ENCODE results near the gene DAD1.
"Not testable (repeated sequence)": the region's sequence is repeated elsewhere in the genome, so short reads cannot be mapped to it uniquely, and the experiment has no call there.

Gene DAD1

DNA sequence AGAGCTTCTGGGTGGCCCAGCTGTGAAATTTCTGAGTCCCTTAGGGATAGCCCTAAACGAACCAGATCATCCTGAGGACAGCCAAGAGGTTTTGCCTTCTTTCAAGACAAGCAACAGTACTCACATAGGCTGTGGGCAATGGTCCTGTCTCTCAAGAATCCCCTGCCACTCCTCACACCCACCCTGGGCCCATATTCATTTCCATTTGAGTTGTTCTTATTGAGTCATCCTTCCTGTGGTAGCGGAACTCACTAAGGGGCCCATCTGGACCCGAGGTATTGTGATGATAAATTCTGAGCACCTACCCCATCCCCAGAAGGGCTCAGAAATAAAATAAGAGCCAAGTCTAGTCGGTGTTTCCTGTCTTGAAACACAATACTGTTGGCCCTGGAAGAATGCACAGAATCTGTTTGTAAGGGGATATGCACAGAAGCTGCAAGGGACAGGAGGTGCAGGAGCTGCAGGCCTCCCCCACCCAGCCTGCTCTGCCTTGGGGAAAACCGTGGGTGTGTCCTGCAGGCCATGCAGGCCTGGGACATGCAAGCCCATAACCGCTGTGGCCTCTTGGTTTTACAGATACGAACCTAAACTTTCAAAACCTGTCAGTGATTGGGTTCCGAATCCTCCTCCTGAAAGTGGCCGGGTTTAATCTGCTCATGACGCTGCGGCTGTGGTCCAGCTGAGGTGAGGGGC is 38.9 kb downstream of the DAD1 start:
- DNase-seq = no peak

- no peak for DNase-seq
Measured at GRCh38 chr14:22549324-22549962, 39.6 kb downstream of the DAD1 start.

DNA sequence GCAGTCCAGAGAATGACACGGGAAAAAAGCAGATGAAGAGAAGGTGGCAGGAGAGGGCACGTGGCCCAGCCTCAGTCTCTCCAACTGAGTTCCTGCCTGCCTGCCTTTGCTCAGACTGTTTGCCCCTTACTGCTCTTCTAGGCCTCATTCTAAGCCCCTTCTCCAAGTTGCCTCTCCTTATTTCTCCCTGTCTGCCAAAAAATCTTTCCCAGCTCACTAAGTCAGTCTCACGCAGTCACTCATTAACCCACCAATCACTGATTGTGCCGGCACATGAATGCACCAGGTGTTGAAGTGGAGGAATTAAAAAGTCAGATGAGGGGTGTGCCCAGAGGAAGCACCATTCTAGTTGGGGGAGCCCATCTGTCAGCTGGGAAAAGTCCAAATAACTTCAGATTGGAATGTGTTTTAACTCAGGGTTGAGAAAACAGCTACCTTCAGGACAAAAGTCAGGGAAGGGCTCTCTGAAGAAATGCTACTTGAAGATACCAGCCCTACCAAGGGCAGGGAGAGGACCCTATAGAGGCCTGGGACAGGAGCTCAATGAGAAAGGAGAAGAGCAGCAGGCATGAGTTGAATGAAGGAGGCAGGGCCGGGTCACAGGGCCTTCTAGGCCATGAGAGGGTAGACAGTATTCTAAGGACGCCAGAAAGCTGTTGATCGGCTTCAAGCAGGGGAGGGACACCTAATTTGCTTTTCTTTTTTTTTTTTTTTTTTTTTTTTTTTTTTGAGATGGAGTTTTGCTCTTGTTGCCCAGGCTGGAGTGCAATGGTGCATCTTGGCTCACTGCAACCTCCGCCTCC is 40.9 kb downstream of the DAD1 start:
- no peak for DNase-seq

DNA sequence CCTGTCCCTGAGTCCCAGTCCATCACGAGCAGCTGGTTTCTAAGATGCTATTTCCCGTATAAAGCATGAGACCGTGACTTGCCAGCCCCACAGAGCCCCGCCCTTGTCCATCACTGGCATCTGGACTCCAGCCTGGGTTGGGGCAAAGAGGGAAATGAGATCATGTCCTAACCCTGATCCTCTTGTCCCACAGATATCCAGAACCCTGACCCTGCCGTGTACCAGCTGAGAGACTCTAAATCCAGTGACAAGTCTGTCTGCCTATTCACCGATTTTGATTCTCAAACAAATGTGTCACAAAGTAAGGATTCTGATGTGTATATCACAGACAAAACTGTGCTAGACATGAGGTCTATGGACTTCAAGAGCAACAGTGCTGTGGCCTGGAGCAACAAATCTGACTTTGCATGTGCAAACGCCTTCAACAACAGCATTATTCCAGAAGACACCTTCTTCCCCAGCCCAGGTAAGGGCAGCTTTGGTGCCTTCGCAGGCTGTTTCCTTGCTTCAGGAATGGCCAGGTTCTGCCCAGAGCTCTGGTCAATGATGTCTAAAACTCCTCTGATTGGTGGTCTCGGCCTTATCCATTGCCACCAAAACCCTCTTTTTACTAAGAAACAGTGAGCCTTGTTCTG is 41.6 kb downstream of the DAD1 start:
- DNase-seq = no peak

GRCh38 chr14:22546722-22547071 is 42.3 kb downstream of the DAD1 start:
- no peak for DNase-seq

- no peak for DNase-seq
Measured at GRCh38 chr14:22545842-22546721, 42.9 kb downstream of the DAD1 start.

GRCh38 chr14:22544881-22545420 is 44.1 kb downstream of the DAD1 start:
- DNase-seq = no peak

GRCh38 chr14:22544406-22544805 is 44.6 kb downstream of the DAD1 start:
- DNase-seq = no peak

DNA sequence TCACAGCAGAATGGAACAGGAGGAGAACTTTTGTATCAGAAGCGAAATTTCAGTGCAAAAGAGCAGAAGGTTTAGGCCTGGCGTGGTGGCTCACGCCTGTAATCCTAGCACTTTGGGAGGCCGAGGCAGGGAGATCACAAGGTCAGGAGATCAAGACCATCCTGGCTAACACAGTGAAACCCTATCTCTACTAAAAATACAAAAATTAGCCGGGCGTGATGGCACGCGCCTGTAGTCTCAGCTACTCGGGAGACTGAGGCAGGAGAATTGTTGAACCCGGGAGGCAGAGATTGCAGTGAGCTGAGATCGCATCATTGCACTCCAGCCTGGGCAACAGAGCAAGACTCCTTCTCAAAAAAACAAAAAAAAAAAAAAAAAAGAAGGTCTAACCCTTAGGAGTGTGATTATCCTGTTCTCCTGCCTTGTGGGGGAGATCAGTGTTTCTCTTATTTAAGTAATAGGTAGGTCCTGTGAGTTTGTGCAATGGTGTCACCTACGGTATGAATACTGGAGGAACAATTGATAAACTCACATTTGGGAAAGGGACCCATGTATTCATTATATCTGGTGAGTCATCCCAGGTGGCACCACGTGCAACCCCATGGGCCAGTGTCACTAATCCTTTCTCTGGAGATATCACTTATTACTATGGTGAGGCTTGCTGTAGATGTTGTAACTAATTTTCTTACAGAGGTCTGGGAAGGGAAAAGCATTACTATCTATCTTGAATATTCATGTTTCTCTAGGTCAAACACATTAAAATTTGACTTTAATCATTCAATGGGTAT is 45.3 kb downstream of the DAD1 start:
- DNase-seq = not testable (repeated sequence)

DNA sequence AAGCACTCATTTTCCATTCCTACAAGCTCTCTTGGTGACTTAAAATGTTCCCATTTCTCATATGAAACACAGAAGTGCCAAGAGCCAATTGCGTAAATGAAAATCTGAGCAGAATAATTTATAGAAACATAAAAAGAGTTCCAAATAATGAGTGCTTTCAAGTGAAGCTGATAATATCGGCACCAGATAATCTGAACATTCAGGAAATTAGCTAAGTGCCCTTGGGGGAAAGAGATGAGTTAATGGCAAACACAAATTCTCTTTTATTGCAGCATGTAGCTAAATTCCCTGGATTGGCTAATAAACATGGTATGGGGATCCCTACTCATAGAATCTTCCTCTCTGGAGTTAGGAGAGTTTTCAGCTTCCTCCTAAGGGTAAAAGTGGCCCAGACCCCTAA is 46.7 kb downstream of the DAD1 start:
- no peak for DNase-seq

DNA sequence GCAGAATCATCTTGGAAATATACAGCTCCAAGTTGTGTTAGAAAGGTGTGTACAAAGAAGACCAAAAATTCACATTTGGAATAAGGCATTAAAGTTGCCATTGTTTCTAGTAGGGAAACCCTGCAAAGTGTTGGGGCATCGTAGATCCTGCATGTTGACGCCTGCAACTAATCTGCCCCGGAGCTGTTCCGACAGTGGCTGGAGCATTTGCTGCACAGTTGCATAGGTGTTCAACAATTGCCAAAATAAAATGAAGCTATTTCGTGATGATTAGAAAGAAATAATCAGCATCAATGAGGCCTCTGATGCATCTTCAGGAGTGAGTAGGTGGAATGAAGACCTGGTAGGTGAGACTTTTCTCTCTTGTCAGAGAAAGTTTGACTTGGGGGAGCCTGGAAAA is 47.3 kb downstream of the DAD1 start:
- DNase-seq = no peak

DNA sequence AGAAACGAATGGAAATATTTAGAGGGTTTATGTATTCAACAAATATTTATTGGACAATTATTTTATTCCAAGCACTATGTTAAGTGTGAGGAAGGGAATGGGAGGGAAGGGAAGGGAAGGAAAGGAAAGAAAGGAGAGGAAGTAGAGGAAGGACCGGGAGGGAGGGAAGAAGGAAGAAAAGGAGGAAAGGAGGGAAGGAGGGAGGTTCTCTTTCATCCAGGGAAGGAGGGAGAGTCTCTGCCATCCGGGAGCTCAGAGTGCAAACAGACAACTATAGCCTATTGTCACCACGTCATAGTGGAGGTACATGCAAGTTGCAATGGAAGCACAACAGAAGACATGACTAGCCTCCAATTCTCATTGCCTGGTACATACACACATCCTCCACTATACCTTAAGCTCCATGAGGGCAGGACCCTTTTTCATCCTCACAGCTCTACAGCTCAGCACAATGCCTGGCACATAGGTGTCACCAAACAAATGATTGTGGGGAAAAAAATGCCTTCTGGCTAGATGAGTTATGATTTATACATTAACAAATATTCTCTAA is 48.1 kb downstream of the DAD1 start:
- no peak for DNase-seq

DNA sequence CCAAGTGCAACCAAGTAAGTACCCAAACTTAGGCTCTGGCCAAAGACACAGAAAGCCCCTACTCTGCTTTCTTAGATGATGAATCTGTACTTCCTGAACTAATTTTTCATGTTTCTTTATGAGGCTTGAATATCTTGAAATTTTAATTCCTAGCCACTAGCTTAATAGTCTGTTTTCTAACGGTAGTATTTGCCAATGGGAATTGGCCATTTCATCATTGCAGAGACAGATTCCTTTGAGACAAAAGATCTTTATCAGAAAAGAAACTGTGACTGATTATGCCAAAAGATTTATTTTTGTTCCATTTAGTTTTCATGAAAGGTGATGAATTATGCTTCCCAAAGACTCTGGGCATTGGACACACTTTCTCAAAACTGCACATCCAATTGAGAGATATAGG is 48.7 kb downstream of the DAD1 start:
- DNase-seq = no peak

- DNase-seq = no peak
Measured at GRCh38 chr14:22539831-22540230, 49.2 kb downstream of the DAD1 start.

DNA sequence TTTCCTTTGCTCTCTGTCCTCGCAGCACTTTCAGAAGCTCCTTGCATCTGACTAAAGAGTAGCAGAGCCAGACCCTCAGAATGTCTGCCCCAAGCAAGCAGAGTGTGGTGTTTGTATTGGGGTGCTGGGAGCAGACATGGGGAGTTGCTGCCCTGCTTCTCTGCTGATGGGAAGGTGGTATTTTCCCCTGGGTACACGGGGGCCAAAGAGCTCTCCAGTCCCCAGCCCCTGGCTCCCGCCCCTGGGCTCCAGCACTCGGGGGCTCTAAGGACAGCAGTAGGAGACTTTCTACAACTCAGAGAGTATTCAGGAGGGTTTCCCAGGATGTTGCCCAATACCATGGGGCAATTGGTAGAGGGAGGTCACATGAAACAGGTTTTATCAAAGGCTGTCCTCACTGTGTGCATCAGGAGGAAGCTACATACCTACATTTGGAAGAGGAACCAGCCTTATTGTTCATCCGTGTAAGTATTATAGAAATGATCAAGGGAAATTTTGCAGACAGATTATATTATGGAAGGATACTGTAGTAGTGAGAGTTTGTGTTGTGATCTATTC is 50.3 kb downstream of the DAD1 start:
- no peak for DNase-seq

DNA sequence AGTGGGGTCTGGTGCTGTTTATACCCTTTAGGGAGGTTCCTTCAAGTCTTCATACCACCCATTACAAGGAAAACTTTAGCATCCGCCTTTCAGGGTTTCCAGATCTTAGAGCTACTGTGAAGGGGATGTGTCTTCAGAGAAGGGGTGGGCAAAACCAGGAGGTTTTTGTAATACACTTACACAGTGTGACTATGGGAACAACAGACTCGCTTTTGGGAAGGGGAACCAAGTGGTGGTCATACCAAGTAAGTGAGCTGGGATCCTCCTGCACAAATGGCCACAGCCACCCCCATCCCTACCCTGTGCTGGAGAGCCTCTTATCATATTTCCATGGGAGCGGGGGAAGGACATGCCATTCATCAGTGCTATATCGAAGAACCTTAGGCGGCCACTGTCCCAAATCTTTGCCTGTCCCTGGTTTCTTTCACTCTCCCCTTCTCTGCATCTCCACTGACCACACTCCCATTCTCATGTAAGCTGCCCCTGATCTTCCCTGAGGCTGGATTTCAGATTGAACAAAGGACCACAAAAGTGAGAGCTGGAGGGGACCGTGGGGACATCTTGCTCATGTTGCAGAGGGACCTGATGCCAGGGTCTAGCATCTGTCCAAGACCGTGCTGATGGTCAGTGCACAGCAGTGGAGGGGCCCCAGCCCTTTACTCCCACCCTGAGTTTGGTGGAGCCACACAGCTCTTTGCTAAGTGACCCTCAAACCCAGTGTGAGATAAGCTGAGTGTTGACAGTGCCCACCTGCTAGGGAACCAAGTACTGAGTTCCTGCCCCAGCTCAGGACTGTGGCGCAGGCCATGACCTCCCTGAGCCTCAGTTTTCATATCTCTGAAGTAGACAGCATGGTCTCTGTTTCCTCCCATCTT is 51.4 kb downstream of the DAD1 start:
- DNase-seq = no peak

DNA sequence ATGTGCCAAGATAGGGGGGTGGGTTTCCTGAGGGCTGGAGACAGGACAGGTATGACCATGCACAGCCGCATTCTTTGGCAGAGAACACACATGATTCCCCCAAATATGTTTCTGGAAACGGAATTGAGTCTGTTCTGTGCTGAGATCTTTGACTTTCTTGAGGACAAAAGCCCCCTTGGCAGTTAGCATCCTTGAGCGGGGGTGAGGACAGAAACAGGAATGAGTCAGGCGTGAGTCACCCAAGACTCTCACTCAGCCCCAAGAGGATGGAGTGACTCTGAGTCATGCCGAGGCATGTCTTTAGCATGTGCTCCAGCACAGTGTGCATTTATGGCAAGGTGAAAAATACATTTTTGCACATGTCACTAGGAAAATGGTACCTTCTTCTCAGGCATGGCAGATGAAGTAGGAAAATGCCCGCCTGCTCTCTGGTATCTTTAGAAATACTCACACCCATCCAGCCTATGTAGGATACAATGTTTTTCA is 52.1 kb downstream of the DAD1 start:
- no peak for DNase-seq

DNA sequence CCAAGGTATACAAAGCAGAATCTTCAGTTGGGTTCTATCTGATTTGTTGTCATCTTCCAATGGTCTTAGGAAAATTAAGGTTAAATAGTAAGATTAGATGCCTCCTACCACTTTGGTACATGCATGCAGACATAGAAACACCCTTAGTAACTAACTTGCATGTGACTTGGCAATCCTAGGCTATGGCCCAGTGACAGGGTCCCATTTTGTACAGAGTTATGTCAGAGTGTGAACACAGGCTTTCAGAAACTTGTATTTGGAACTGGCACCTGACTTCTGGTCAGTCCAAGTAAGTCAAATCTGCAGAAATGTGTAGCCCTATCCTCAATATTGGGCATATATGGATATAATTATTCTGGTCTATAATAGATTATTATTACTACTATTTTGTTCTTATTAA is 53.1 kb downstream of the DAD1 start:
- no peak for DNase-seq

- no peak for DNase-seq
Measured at GRCh38 chr14:22535126-22535525, 53.9 kb downstream of the DAD1 start.

DNA sequence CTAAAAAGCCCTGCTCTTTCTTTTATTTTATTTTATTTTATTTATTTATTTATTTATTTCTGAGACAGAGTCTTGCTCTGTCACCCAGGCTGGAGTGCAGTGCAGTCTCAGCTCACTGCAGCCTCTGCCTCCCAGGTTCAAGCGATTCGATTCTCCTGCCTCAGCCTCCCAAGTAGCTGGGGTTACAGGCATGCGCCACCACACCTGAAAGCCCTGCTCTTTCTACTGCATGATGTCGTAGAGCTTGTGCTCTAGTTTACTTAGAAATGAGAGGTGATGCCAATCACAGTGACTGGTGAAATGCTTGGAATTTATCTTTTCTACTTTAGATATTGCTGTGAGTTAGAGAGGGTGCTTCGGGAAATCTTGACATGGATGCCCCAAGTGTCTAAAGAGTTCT is 54.5 kb downstream of the DAD1 start:
- DNase-seq = no peak
